GM12878 (cell line): ENCODE data around the gene VPS8. TPM values are rescaled to one million over a fixed set of nuclear protein-coding genes. Genes with fewer than 3 reads are reported as not detected.

Experiments
- ATAC-seq: fragments of 200-7000 bp; cut with Tn5 transposase; 3 replicates; pipeline ENCODE4 v1.9.1; 2020; ENCODE audit warnings: mild to moderate bottlenecking, moderate library complexity
- BruUV-seq: library from RNA; stranded (reverse); fragments of 400-500 nt; replicated peaks from 2 replicates; lab custom pipeline; 2021; lab: Mats Ljungman, UMichigan
- CTCF ChIA-PET: fragments of 300-600 bp; sonication (Branson Sonifier 250); formaldehyde crosslinking; extraction: SDS; loops from one replicate; lab custom pipeline; 2021; ENCODE audit warnings: inconsistent platforms; lab: Yijun Ruan, JAX
- POLR2A ChIA-PET: fragments of 350-600 bp; formaldehyde crosslinking; extraction: SDS; loops from one replicate; lab custom pipeline; 2021; ENCODE audit warnings: inconsistent platforms; lab: Charles Lee
- RAD21 ChIA-PET: fragments of 300-600 bp; sonication (Branson Sonifier 250); formaldehyde crosslinking; loops from one replicate; lab custom pipeline; 2023; ENCODE audit warnings: antibody characterized with exemption; ENCODE audit not compliant: unreplicated experiment; lab: Charles Lee
- SMC1A ChIA-PET: fragments of 300-600 bp; sonication (Branson Sonifier 250); formaldehyde crosslinking; loops from one replicate; lab custom pipeline; 2023; ENCODE audit not compliant: unreplicated experiment, uncharacterized antibody; lab: Charles Lee
- DNase-seq: peaks from one replicate; pipeline ENCODE4 v3.0.0-alpha.2; 2011; ENCODE audit warnings: low read depth, low spot score
- FAIRE-seq: peaks from 3 replicates; lab custom pipeline; 2011; peaks lifted over from hg19 to GRCh38; lab: Jason Lieb, UNC
- H2AFZ ChIP-seq: 2 replicates; pipeline ENCODE4 v1.6.0; 2011; ENCODE audit warnings: low read depth, low read length, control low read depth; ENCODE audit not compliant: control insufficient read depth
- H3K27ac ChIP-seq: 2 replicates; pipeline ENCODE4 v1.5.1; 2011; ENCODE audit warnings: control low read depth; ENCODE audit not compliant: control insufficient read depth, insufficient read depth
- H3K27me3 ChIP-seq, 2 experiments: replicated peaks in 1 of 2; 2 replicates each; pipeline versions ENCODE4 v1.6.0 to v1.6.1; 2011; ENCODE audit warnings: low read length in 1 of 2; ENCODE audit not compliant: control insufficient read depth in 2 of 2, insufficient read depth in 2 of 2
- H3K36me3 ChIP-seq, 2 experiments: 2 replicates each; pipeline ENCODE4 v1.5.1; 2011; ENCODE audit warnings: low read length in 1 of 2; ENCODE audit not compliant: control insufficient read depth in 2 of 2, insufficient read depth in 2 of 2
- H3K4me1 ChIP-seq: 2 replicates; pipeline ENCODE4 v1.6.1; 2011; ENCODE audit warnings: mild to moderate bottlenecking, low read length, moderate library complexity, mixed read lengths; ENCODE audit not compliant: control insufficient read depth, insufficient read depth
- H3K4me2 ChIP-seq: 2 replicates; pipeline ENCODE4 v1.6.0; 2011; ENCODE audit warnings: control low read depth; ENCODE audit not compliant: control insufficient read depth, insufficient read depth
- H3K4me3 ChIP-seq: fragments of 200-600 bp; sonication (generic); 2 replicates; pipeline ENCODE4 v1.5.1; 2016
- H3K79me2 ChIP-seq: 2 replicates; pipeline ENCODE4 v1.6.0; 2011; ENCODE audit warnings: low read length; ENCODE audit not compliant: control insufficient read depth, insufficient read depth
- H3K9ac ChIP-seq: 2 replicates; pipeline ENCODE4 v1.8.0; 2011; ENCODE audit warnings: low read length, control low read depth, mixed read lengths; ENCODE audit not compliant: control insufficient read depth, insufficient read depth
- H3K9me3 ChIP-seq: replicated peaks from 3 replicates; pipeline ENCODE4 v1.5.1; 2011; ENCODE audit warnings: mild to moderate bottlenecking, low read length; ENCODE audit not compliant: control insufficient read depth, insufficient read depth
- H4K20me1 ChIP-seq: 2 replicates; pipeline ENCODE4 v1.6.0; 2011; ENCODE audit not compliant: control insufficient read depth, insufficient read depth
- ASH2L ChIP-seq: fragments of 300-600, 200-600 bp; sonication (generic); IDR thresholded peaks from 2 replicates; pipeline ENCODE4 v1.6.1; 2017; ENCODE audit warnings: low read depth, mild to moderate bottlenecking, borderline replicate concordance
- IRF5 ChIP-seq: fragments of 450-650 bp; IDR thresholded peaks from 2 replicates; pipeline ENCODE4 v1.6.1; 2017; ENCODE audit warnings: borderline replicate concordance
- KDM1A ChIP-seq: fragments of 200-600 bp; sonication (generic); IDR thresholded peaks from 2 replicates; pipeline ENCODE4 v1.6.1; 2016; ENCODE audit warnings: borderline replicate concordance
- NR2C1 ChIP-seq: fragments of 450-650 bp; IDR thresholded peaks from 2 replicates; pipeline ENCODE4 v1.6.1; 2017; ENCODE audit warnings: antibody characterized with exemption, mild to moderate bottlenecking, moderate library complexity
- POLR2AphosphoS2 ChIP-seq: IDR thresholded peaks from 2 replicates; pipeline ENCODE4 v1.6.1; 2011; ENCODE audit warnings: low read depth, mild to moderate bottlenecking, low read length, improper control_type of control experiment, moderate library complexity
- POLR2AphosphoS5 ChIP-seq: IDR thresholded peaks from 2 replicates; pipeline ENCODE4 v1.6.1; 2011; ENCODE audit warnings: mild to moderate bottlenecking, low read length, inconsistent platforms
- RFX5 ChIP-seq: IDR thresholded peaks from 2 replicates; pipeline ENCODE4 v1.6.1; 2011; ENCODE audit warnings: low read depth, low read length, improper control_type of control experiment
- TARDBP ChIP-seq: IDR thresholded peaks from 2 replicates; pipeline ENCODE4 v1.6.1; 2016; ENCODE audit warnings: borderline replicate concordance
- ZNF622 ChIP-seq: fragments of 450-650 bp; IDR thresholded peaks from 2 replicates; pipeline ENCODE4 v1.6.1; 2017; ENCODE audit warnings: mild to moderate bottlenecking, inconsistent platforms
- WGBS: methylation state at CpG from one replicate; pipeline ENCODE4 v1.1.6; 2016; ENCODE audit warnings: low lambda C conversion rate; ENCODE audit not compliant: insufficient replicate concordance, insufficient coverage; ENCODE audit errors: missing lambda C conversion rate; 5-methylcytosine and 5-hydroxymethylcytosine counted together
- in situ Hi-C: fragments of 300-500 bp; cut with MboI; formaldehyde crosslinking; loops from 9 replicates; pipeline ENCODE4 v1.14.3; 2018; ENCODE audit warnings: mixed read lengths
- intact Hi-C: fragments of 100-400 bp; cut with micrococcal nuclease; formaldehyde crosslinking; loops from one replicate; pipeline ENCODE4 v1.14.2; 2022; ENCODE audit not compliant: unreplicated experiment
- polyA plus RNA-seq, 11 experiments: library from polyadenylated mRNA; depleted of rRNA in 4 of 11; unstranded in 6 of 11; stranded (reverse) in 5 of 11; fragments of >200 nt; fragmentation: Nextera tagmentation in 4 of 11; fragmentation: Illumina TruSeq in 1 of 11; extraction: Ambion mirVana in 4 of 11; extraction: Trizol in 1 of 11; gene quantifications; 1 replicate in 1 of 11; 2 replicates in 10 of 11; pipeline versions ENCODE4 v1.2.1 to v1.2.3, GENCODE V29; 2011 to 2016; ENCODE audit warnings: inconsistent platforms in 2 of 11, missing spikeins in 2 of 11, low read depth in 1 of 11
- total RNA-seq, 4 experiments: library from RNA; depleted of rRNA in 3 of 4; stranded (reverse); fragments of >200 nt in 3 of 4; fragmentation: Illumina TruSeq in 1 of 4; extraction: Trizol in 1 of 4; gene quantifications; 2 replicates each; pipeline versions ENCODE4 v1.2.1 to v1.2.3, GENCODE V29; 2013 to 2021
- TF ChIP-seq, protein P1 (sequence below): IDR thresholded peaks from 2 replicates; pipeline ENCODE4 v1.6.1; 2012; ENCODE audit warnings: low read depth, low read length, improper control_type of control experiment

Gene VPS8
- total and polyA plus RNA-seq, 10 of the 15 experiments (the other 5 are each of a cell fraction or from before 2014, with no cell fraction given): 8.9 to 34.7 (median 20.9) TPM

GRCh38 chr3:185058796-185059195 lies 246.8 kb downstream of the VPS8 start:
- H3K4me2 ChIP-seq: no peak overlapping the region
- BruUV-seq: no TSS peak
- WGBS: 50% methylated on average over 2 of the region's 2 CpGs
- in situ Hi-C loops: no loop called here
- TF ChIP-seq NR2C1 (no peak), ZNF622 (no peak), POLR2AphosphoS2 (no peak), ASH2L (no peak), RFX5 (no peak), TARDBP (no peak), IRF5 (no peak), KDM1A (no peak), POLR2AphosphoS5 (no peak)
- TF ChIP-seq, protein P1, sequence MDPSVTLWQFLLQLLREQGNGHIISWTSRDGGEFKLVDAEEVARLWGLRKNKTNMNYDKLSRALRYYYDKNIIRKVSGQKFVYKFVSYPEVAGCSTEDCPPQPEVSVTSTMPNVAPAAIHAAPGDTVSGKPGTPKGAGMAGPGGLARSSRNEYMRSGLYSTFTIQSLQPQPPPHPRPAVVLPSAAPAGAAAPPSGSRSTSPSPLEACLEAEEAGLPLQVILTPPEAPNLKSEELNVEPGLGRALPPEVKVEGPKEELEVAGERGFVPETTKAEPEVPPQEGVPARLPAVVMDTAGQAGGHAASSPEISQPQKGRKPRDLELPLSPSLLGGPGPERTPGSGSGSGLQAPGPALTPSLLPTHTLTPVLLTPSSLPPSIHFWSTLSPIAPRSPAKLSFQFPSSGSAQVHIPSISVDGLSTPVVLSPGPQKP: no peak
- DNase-seq (no peak), ATAC-seq (no peak), FAIRE-seq (no peak)
- H3K9me3 ChIP-seq: peaks cover 3% of the 10 kb centered on the region; the same call in 1 of the 3 replicates
- H3K9ac ChIP-seq: no peak overlapping the region
- no peaks in the 10 kb centered on the region for H3K79me2 ChIP-seq
- ChIA-PET SMC1A (no interaction called here), POLR2A (no interaction called here), CTCF (interaction anchor here (1.0 to 1.1 kb wide), 3 partner anchors 10 to 157 kb away, joined by 3 to 4 read pairs (median 3); no protein-coding TSS in a partner anchor), RAD21 (no interaction called here)
- no peak overlapping the region for H3K27ac ChIP-seq
- no peaks in the 10 kb centered on the region for H3K4me1 ChIP-seq
- H3K4me3 ChIP-seq: no peak overlapping the region
- no peaks in the 10 kb centered on the region for H4K20me1 ChIP-seq
- intact Hi-C loops: no loop called here
- H3K27me3 ChIP-seq: no peaks in the 10 kb centered on the region
- no peak overlapping the region for H2AFZ ChIP-seq
- H3K36me3 ChIP-seq: no peaks in the 10 kb centered on the region
